GM12878 (cell line): ENCODE data around the gene ETS1. TPM values are rescaled to one million over a fixed set of nuclear protein-coding genes. Genes with fewer than 3 reads are reported as not detected.

Experiments used
- ATAC-seq: fragments of 200-7000 bp; cut with Tn5 transposase; 3 replicates; pipeline ENCODE4 v1.9.1; 2020; ENCODE audit warnings: mild to moderate bottlenecking, moderate library complexity
- BruUV-seq: library from RNA; stranded (reverse); fragments of 400-500 nt; replicated peaks from 2 replicates; lab custom pipeline; 2021; lab: Mats Ljungman, UMichigan
- CTCF ChIA-PET: fragments of 300-600 bp; sonication (Branson Sonifier 250); formaldehyde crosslinking; extraction: SDS; loops from one replicate; lab custom pipeline; 2021; ENCODE audit warnings: inconsistent platforms; lab: Yijun Ruan, JAX
- POLR2A ChIA-PET: fragments of 350-600 bp; formaldehyde crosslinking; extraction: SDS; loops from one replicate; lab custom pipeline; 2021; ENCODE audit warnings: inconsistent platforms; lab: Charles Lee
- RAD21 ChIA-PET: fragments of 300-600 bp; sonication (Branson Sonifier 250); formaldehyde crosslinking; loops from one replicate; lab custom pipeline; 2023; ENCODE audit warnings: antibody characterized with exemption; ENCODE audit not compliant: unreplicated experiment; lab: Charles Lee
- SMC1A ChIA-PET: fragments of 300-600 bp; sonication (Branson Sonifier 250); formaldehyde crosslinking; loops from one replicate; lab custom pipeline; 2023; ENCODE audit not compliant: unreplicated experiment, uncharacterized antibody; lab: Charles Lee
- DNase-seq: peaks from one replicate; pipeline ENCODE4 v3.0.0-alpha.2; 2011; ENCODE audit warnings: low read depth, low spot score
- FAIRE-seq: peaks from 3 replicates; lab custom pipeline; 2011; peaks lifted over from hg19 to GRCh38; lab: Jason Lieb, UNC
- H2AFZ ChIP-seq: 2 replicates; pipeline ENCODE4 v1.6.0; 2011; ENCODE audit warnings: low read depth, low read length, control low read depth; ENCODE audit not compliant: control insufficient read depth
- H3K27ac ChIP-seq: 2 replicates; pipeline ENCODE4 v1.5.1; 2011; ENCODE audit warnings: control low read depth; ENCODE audit not compliant: control insufficient read depth, insufficient read depth
- H3K27me3 ChIP-seq, 2 experiments: replicated peaks in 1 of 2; 2 replicates each; pipeline versions ENCODE4 v1.6.0 to v1.6.1; 2011; ENCODE audit warnings: low read length in 1 of 2; ENCODE audit not compliant: control insufficient read depth in 2 of 2, insufficient read depth in 2 of 2
- H3K36me3 ChIP-seq, 2 experiments: 2 replicates each; pipeline ENCODE4 v1.5.1; 2011; ENCODE audit warnings: low read length in 1 of 2; ENCODE audit not compliant: control insufficient read depth in 2 of 2, insufficient read depth in 2 of 2
- H3K4me1 ChIP-seq: 2 replicates; pipeline ENCODE4 v1.6.1; 2011; ENCODE audit warnings: mild to moderate bottlenecking, low read length, moderate library complexity, mixed read lengths; ENCODE audit not compliant: control insufficient read depth, insufficient read depth
- H3K4me2 ChIP-seq: 2 replicates; pipeline ENCODE4 v1.6.0; 2011; ENCODE audit warnings: control low read depth; ENCODE audit not compliant: control insufficient read depth, insufficient read depth
- H3K4me3 ChIP-seq: fragments of 200-600 bp; sonication (generic); 2 replicates; pipeline ENCODE4 v1.5.1; 2016
- H3K79me2 ChIP-seq: 2 replicates; pipeline ENCODE4 v1.6.0; 2011; ENCODE audit warnings: low read length; ENCODE audit not compliant: control insufficient read depth, insufficient read depth
- H3K9ac ChIP-seq: 2 replicates; pipeline ENCODE4 v1.8.0; 2011; ENCODE audit warnings: low read length, control low read depth, mixed read lengths; ENCODE audit not compliant: control insufficient read depth, insufficient read depth
- H3K9me3 ChIP-seq: replicated peaks from 3 replicates; pipeline ENCODE4 v1.5.1; 2011; ENCODE audit warnings: mild to moderate bottlenecking, low read length; ENCODE audit not compliant: control insufficient read depth, insufficient read depth
- H4K20me1 ChIP-seq: 2 replicates; pipeline ENCODE4 v1.6.0; 2011; ENCODE audit not compliant: control insufficient read depth, insufficient read depth
- BMI1 ChIP-seq: fragments of 450-650 bp; IDR thresholded peaks from 2 replicates; pipeline ENCODE4 v1.6.1; 2016; ENCODE audit warnings: mild to moderate bottlenecking, moderate library complexity, borderline replicate concordance
- EZH2 ChIP-seq: IDR thresholded peaks from 2 replicates; pipeline ENCODE4 v1.6.1; 2012; ENCODE audit warnings: low read depth, mild to moderate bottlenecking, control low read depth, inconsistent platforms, low read length, borderline replicate concordance; ENCODE audit not compliant: control insufficient read depth
- IRF4 ChIP-seq: IDR thresholded peaks from 2 replicates; pipeline ENCODE4 v1.6.1; 2011; ENCODE audit warnings: low read depth, low read length
- MYB ChIP-seq: fragments of 150-350 bp; IDR thresholded peaks from 2 replicates; pipeline ENCODE4 v1.6.1; 2014; ENCODE audit warnings: mild to moderate bottlenecking, low read depth, low read length, borderline replicate concordance
- PAX5 ChIP-seq: IDR thresholded peaks from 2 replicates; pipeline ENCODE4 v1.6.1; 2011; ENCODE audit warnings: low read depth, low read length, borderline replicate concordance
- POLR2A ChIP-seq: IDR thresholded peaks from 2 replicates; pipeline ENCODE4 v1.6.1; 2011; ENCODE audit warnings: low read depth, mild to moderate bottlenecking, low read length
- POLR2AphosphoS5 ChIP-seq: IDR thresholded peaks from 2 replicates; pipeline ENCODE4 v1.6.1; 2011; ENCODE audit warnings: mild to moderate bottlenecking, low read length, inconsistent platforms
- RAD51 ChIP-seq: fragments of 450-650 bp; IDR thresholded peaks from 2 replicates; pipeline ENCODE4 v1.6.1; 2016; ENCODE audit warnings: moderate library complexity, mild to moderate bottlenecking, inconsistent platforms
- TAF1 ChIP-seq: IDR thresholded peaks from 2 replicates; pipeline ENCODE4 v1.6.1; 2011; ENCODE audit warnings: mild to moderate bottlenecking, low read depth, low read length, borderline replicate concordance
- TARDBP ChIP-seq: IDR thresholded peaks from 2 replicates; pipeline ENCODE4 v1.6.1; 2016; ENCODE audit warnings: borderline replicate concordance
- WGBS: methylation state at CpG from one replicate; pipeline ENCODE4 v1.1.6; 2016; ENCODE audit warnings: low lambda C conversion rate; ENCODE audit not compliant: insufficient replicate concordance, insufficient coverage; ENCODE audit errors: missing lambda C conversion rate; 5-methylcytosine and 5-hydroxymethylcytosine counted together
- in situ Hi-C: fragments of 300-500 bp; cut with MboI; formaldehyde crosslinking; loops from 9 replicates; pipeline ENCODE4 v1.14.3; 2018; ENCODE audit warnings: mixed read lengths
- intact Hi-C: fragments of 100-400 bp; cut with micrococcal nuclease; formaldehyde crosslinking; loops from one replicate; pipeline ENCODE4 v1.14.2; 2022; ENCODE audit not compliant: unreplicated experiment
- polyA plus RNA-seq, 11 experiments: library from polyadenylated mRNA; depleted of rRNA in 4 of 11; unstranded in 6 of 11; stranded (reverse) in 5 of 11; fragments of >200 nt; fragmentation: Nextera tagmentation in 4 of 11; fragmentation: Illumina TruSeq in 1 of 11; extraction: Ambion mirVana in 4 of 11; extraction: Trizol in 1 of 11; gene quantifications; 1 replicate in 1 of 11; 2 replicates in 10 of 11; pipeline versions ENCODE4 v1.2.1 to v1.2.3, GENCODE V29; 2011 to 2016; ENCODE audit warnings: inconsistent platforms in 2 of 11, missing spikeins in 2 of 11, low read depth in 1 of 11
- total RNA-seq, 4 experiments: library from RNA; depleted of rRNA in 3 of 4; stranded (reverse); fragments of >200 nt in 3 of 4; fragmentation: Illumina TruSeq in 1 of 4; extraction: Trizol in 1 of 4; gene quantifications; 2 replicates each; pipeline versions ENCODE4 v1.2.1 to v1.2.3, GENCODE V29; 2013 to 2021
- TF ChIP-seq, protein P1 (sequence below): IDR thresholded peaks from 2 replicates; pipeline ENCODE4 v1.6.1; 2012; ENCODE audit warnings: improper control_type of control experiment, low read depth, low read length; ENCODE audit not compliant: insufficient replicate concordance

ETS1 gene
- total and polyA plus RNA-seq, 10 of the 15 experiments (the other 5 are each of a cell fraction or from before 2014, with no cell fraction given) = 12.5 to 112 (median 55.5) TPM

DNA sequence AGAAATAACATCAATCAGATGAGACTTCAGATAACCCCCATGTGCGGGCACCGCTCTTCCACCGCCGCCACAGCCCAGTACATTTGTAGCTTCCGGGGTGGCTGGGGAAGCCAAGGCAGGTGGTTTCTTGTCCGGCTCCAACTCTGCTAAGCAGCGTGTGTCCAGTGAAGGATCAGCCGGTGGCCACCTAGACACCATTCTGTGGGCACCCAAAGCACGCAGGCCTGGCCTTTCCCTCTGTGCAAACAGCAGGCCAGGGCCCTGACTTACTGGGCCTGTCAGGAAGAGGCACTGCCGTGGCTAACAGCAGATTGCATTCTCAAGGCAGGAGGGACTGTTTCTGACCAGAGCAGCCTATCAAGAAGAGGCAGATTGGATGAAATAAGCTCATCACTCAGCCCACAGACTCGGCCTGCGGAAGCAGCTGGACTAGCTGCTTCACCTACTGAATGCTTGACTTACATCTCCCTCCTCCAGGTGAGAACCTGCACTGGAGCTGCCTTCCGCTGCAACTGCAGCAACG, 74.8 kb downstream of the ETS1 start:
- FAIRE-seq = no peak
- ChIA-PET POLR2A (interaction anchor here (0.6 to 1.1 kb wide), 3 partner anchors 10 to 15 kb away, joined by 3 read pairs; no protein-coding TSS in a partner anchor), RAD21 (interaction anchor here (0.5 to 2.1 kb wide), 5 partner anchors 10 to 189 kb away, joined by 3 to 13 read pairs (median 3); no protein-coding TSS in a partner anchor), CTCF (interaction anchor here (1.3 kb wide), 1 partner anchor 116 kb away, joined by 4 read pairs; no protein-coding TSS in a partner anchor), SMC1A (interaction anchor here (0.6 to 9.8 kb wide), 8 partner anchors 9 to 112 kb away, joined by 3 to 154 read pairs (median 4); no protein-coding TSS in a partner anchor)
- ATAC-seq = no peak
- intact Hi-C loops = no loop called here
- Histone ChIP-seq H3K4me3 (no peak overlapping the region), H3K27me3 (no peaks in the 10 kb centered on the region), H3K9ac (no peak overlapping the region), H3K79me2 (peaks cover 99% of the 10 kb centered on the region), H3K36me3 (peaks cover 3 to 14% of the 10 kb centered on the region in 2 experiments), H4K20me1 (no peaks in the 10 kb centered on the region), H2AFZ (no peak overlapping the region), H3K4me1 (peaks cover 27% of the 10 kb centered on the region), H3K9me3 (no peaks in the 10 kb centered on the region), H3K27ac (no peak overlapping the region), H3K4me2 (peak overlapping the region; percentile 23; the same call in 1 of the 2 replicates)
- in situ Hi-C loops = no loop called here
- TF ChIP-seq EZH2 = no peak
- TF ChIP-seq POLR2A = peak; percentile 64
- no TSS peak for BruUV-seq
- 73% methylated on average over 14 of the region's 14 CpGs for WGBS
- no peak for DNase-seq

DNA sequence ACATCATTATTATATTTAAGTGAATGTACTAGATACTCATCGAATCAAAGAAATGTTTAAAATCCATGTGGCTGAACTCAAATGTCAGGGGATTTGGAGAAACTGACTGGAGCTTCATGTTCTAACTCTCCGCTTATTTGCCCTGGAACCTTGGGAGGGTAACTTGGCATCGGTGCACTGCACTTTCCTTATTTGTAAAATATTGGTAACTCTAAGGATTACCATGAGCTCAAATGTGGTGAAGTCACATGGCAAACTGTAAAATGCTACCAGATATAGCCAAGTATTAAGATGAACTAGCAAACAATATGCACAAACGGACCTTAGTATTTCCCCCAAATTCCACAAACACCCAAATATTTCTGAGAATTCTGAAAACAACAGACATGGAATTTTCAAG, 75.6 kb downstream of the ETS1 start:
- H3K27me3 ChIP-seq = no peaks in the 10 kb centered on the region
- ATAC-seq = no peak
- ChIA-PET RAD21 (interaction anchor here (0.5 to 2.1 kb wide), 7 partner anchors 8 to 319 kb away, joined by 3 to 13 read pairs (median 4); no protein-coding TSS in a partner anchor), SMC1A (interaction anchor here (0.6 to 5.4 kb wide), 15 partner anchors 8 to 411 kb away, joined by 3 to 52 read pairs (median 3); no protein-coding TSS in a partner anchor), POLR2A (interaction anchor here (1.0 to 1.2 kb wide), 7 partner anchors 8 to 40 kb away, joined by 3 to 5 read pairs (median 3); no protein-coding TSS in a partner anchor), CTCF (interaction anchor here (0.8 to 4.6 kb wide), 8 partner anchors 7 to 117 kb away, joined by 3 to 24 read pairs (median 4); no protein-coding TSS in a partner anchor)
- H3K36me3 ChIP-seq = peaks cover 3 to 13% of the 10 kb centered on the region in 2 experiments
- intact Hi-C loops = no loop called here
- no peak for TF ChIP-seq MYB
- TF ChIP-seq TAF1 = no peak
- TF ChIP-seq BMI1 = no peak
- TF ChIP-seq PAX5 = no peak
- TF ChIP-seq IRF4 = no peak
- TF ChIP-seq POLR2AphosphoS5 = no peak
- TF ChIP-seq, protein P1, sequence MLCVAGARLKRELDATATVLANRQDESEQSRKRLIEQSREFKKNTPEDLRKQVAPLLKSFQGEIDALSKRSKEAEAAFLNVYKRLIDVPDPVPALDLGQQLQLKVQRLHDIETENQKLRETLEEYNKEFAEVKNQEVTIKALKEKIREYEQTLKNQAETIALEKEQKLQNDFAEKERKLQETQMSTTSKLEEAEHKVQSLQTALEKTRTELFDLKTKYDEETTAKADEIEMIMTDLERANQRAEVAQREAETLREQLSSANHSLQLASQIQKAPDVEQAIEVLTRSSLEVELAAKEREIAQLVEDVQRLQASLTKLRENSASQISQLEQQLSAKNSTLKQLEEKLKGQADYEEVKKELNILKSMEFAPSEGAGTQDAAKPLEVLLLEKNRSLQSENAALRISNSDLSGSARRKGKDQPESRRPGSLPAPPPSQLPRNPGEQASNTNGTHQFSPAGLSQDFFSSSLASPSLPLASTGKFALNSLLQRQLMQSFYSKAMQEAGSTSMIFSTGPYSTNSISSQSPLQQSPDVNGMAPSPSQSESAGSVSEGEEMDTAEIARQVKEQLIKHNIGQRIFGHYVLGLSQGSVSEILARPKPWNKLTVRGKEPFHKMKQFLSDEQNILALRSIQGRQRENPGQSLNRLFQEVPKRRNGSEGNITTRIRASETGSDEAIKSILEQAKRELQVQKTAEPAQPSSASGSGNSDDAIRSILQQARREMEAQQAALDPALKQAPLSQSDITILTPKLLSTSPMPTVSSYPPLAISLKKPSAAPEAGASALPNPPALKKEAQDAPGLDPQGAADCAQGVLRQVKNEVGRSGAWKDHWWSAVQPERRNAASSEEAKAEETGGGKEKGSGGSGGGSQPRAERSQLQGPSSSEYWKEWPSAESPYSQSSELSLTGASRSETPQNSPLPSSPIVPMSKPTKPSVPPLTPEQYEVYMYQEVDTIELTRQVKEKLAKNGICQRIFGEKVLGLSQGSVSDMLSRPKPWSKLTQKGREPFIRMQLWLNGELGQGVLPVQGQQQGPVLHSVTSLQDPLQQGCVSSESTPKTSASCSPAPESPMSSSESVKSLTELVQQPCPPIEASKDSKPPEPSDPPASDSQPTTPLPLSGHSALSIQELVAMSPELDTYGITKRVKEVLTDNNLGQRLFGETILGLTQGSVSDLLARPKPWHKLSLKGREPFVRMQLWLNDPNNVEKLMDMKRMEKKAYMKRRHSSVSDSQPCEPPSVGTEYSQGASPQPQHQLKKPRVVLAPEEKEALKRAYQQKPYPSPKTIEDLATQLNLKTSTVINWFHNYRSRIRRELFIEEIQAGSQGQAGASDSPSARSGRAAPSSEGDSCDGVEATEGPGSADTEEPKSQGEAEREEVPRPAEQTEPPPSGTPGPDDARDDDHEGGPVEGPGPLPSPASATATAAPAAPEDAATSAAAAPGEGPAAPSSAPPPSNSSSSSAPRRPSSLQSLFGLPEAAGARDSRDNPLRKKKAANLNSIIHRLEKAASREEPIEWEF = no peak
- no peak for TF ChIP-seq TARDBP
- TF ChIP-seq RAD51 = no peak
- H3K27ac ChIP-seq = no peak overlapping the region
- no peak overlapping the region for H2AFZ ChIP-seq
- H3K9ac ChIP-seq = no peak overlapping the region
- no peak overlapping the region for H3K4me2 ChIP-seq
- FAIRE-seq = no peak
- BruUV-seq = no TSS peak
- no peaks in the 10 kb centered on the region for H3K9me3 ChIP-seq
- peaks cover 99% of the 10 kb centered on the region for H3K79me2 ChIP-seq
- H4K20me1 ChIP-seq = no peaks in the 10 kb centered on the region; the same call in 1 of the 2 replicates
- 69% methylated on average over 4 of the region's 4 CpGs for WGBS
- peaks cover 31% of the 10 kb centered on the region for H3K4me1 ChIP-seq
- no peak for DNase-seq
- no peak overlapping the region for H3K4me3 ChIP-seq
- in situ Hi-C loops = no loop called here
